AML-193 (cell line): ENCODE results near the gene HYCC2.
"Not testable (repeated sequence)": the region's sequence is repeated elsewhere in the genome, so short reads cannot be mapped to it uniquely, and the experiment has no call there.

ENCODE experiments used
- DNase-seq, 2 experiments: peaks; one replicate each; lab custom pipeline; 2025; lab: John Stamatoyannopoulos, UW

Gene HYCC2

GRCh38 chr2:201071479-201072200 is at the start of gene HYCC2, which contains the start of gene NDUFB3:
Gene HYCC2, minus strand, starts transcription at chr2:201071671. Its CDS starts 47,662 bp downstream, at chr2:201024009.
Gene NDUFB3, plus strand, starts transcription at chr2:201072001. Its CDS starts 6,882 bp downstream, at chr2:201078883.
- DNase-seq: peak; percentile 88

GRCh38 chr2:201118961-201119854 is 47.7 kb upstream of the HYCC2 start:
- DNase-seq: peak; percentile 27 to 54

- DNase-seq: peak; percentile 81 to 97
These were observed 46.9 kb upstream of the HYCC2 start for GRCh38 chr2:201118121-201118960.

DNA sequence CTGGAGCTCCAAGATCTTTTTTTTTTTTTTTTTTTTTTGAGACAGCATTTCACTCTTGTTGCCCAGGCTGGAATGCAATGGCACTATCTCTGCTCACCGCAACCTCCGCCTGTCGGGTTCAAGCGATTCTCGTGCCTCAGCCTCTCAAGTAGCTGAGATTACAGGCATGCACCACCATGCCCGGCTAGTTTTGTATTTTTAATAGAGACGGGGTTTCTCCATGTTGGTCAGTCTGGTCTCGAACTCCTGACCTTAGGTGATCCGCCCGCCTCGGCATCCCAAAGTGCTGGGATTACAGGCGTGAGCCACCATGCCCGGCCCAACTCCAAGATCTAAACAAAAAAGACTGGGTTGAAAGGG is 46.2 kb upstream of the HYCC2 start:
- DNase-seq: not testable (repeated sequence)

DNA sequence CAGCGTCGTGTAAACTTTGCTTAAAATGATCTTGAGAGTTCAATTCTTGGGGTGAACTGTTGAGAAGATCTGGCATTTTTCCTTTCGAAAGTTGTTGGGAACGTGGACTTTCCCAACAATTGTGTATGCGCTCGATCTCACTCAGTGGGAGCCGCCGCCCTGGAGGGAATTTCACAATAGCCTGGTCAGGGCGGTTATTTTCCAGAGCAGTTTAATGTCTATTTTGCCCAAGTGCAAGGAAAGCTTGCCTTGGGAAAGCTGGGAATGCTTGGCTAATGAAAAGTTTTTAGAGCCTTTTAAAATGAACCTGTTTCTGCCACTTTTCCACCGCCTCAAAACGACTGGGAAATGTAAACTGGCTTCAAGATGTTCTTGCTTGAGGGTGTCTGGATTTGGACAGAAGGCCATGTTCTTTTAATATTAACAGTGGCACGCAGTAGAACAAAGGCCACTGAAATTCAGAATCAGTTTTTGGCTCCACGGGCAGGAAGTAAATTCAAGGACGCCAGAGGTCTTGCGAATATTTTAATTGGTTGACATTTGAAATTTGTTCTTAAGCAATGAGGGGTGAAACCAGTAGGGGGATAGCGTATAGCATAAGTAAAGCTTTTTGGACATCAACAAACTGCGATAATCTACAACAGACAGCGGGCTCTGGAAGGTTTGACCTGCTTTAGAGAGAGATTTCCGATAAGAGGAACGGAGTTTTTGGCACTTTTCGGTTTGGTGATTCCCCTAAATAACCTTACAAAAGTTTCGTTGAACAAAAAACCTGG is 45.7 kb upstream of the HYCC2 start:
- DNase-seq: peak; percentile 78 to 84

DNA sequence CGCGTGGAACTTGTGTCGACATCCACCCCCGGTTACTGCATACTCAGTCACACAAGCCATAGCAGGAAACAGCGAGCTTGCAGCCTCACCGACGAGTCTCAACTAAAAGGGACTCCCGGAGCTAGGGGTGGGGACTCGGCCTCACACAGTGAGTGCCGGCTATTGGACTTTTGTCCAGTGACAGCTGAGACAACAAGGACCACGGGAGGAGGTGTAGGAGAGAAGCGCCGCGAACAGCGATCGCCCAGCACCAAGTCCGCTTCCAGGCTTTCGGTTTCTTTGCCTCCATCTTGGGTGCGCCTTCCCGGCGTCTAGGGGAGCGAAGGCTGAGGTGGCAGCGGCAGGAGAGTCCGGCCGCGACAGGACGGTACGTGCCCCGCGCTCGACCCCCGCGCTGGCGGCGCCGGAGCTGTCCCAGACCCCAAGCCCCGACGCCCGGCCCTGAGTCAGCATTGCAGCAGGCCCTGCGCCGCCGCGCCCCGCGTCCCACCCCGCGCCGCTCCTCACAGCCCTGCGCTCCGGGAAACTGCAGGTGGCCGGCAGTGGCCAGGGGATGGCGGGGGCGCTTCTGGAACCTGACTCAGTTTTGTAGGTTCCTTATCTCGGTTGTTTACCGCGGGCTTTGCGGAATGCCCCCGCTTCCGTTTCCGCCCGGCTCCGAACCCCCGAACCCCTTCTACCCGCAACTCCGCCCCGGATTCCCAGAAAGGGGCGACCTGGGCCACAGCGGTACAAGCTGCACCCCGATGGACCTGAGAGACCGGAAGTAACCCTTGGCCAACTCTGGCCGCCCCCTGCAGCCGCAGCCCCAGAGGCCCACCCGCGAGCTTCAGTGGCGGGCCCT is 44.9 kb upstream of the HYCC2 start, which contains the start of gene CFLAR:
Gene CFLAR, plus strand, starts transcription at position 50 of the 844 bp plus-strand sequence. CDS start 13,702 bp downstream, outside the sequence.
- DNase-seq: peak; percentile 70 to 82

DNA sequence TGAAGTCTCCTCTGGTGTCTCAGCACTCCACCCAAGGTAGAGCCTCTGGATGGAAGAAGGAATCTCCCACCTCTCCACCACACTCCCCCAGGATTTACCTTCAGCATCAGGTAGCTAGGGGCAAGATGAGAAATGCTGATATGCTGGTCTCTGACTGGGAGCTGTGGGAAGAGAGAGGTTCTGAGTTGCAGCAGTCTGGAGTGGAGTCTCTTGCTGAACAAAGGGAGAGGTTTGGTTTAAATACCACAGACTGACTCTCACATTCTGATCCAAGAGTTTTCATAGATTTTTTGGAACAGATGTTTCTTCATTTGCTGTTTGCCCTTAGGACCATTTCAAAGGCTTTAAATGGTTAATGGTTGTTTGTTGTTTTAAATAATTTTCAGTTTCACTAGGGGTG is 43.4 kb upstream of the HYCC2 start:
- DNase-seq: no peak

- no peak for DNase-seq
These were observed 42.9 kb upstream of the HYCC2 start for GRCh38 chr2:201114350-201114749.

- DNase-seq: no peak
These were observed 39.6 kb upstream of the HYCC2 start for GRCh38 chr2:201111096-201111495.

- DNase-seq: no peak
These were observed 39.1 kb upstream of the HYCC2 start for GRCh38 chr2:201110615-201111014.

DNA sequence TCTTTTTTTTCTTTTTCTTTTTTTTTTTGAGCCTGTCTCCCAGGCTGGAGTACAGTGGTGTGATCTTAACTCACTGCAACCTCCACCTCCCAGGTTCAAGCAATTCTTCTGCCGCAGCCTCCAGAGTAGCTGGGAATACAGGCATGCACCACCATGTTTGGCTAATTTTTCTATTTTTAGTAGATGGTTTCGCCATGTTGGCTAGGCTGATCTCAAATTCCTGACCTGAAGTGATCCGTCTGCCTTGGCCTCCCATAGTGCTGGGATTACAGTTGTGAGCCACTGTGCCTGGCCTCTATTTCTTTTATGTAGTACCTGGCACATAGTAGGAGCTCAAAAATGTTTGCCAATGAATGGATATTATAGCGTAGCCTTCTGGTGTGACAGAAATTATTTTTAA is 37.7 kb upstream of the HYCC2 start:
- no peak for DNase-seq

GRCh38 chr2:201108341-201108740 is 36.9 kb upstream of the HYCC2 start:
- no peak for DNase-seq

DNA sequence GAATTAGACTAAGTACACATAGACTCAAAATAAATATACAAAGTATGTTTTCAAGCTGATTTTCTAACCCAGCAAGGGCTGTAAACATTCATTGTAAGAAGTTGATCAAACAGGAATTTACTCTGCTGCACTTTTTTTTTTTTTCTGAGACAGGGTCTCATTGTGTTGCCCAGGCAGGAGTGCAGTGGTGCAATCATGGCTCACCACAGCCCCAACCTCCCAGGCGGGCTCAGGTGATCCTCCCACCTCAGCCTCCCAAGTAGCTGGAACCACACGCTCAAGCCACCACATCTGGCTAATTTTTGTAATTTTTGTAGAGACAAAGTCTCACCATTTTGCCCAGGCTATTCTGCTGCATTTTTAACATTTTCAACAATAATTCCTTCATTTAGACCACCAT is 36.2 kb upstream of the HYCC2 start:
- DNase-seq: no peak

- DNase-seq: no peak
These were observed 34.3 kb upstream of the HYCC2 start for GRCh38 chr2:201105759-201106158.

- no peak for DNase-seq
These were observed 29.0 kb upstream of the HYCC2 start for GRCh38 chr2:201100497-201100896.

DNA sequence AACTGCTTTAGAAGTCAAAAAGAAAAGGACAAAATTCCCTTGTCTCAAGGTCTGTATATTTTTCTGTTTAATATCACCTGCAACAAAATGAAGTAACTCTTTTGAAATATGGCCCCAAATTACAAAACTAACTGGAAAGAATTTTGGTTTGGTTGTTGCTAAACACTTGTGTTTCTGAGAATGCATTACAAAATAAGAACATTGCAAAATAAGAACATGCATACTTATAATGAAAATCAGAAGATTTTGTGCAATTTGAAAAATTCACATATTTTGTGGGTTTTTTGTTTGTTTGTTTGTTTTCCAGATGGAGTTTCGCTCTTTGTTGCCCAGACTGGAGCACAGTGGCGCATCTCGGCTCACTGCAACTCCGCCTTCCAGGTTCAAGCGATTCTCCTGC is 22.1 kb upstream of the HYCC2 start:
- peak; percentile 91 for DNase-seq

- no peak for DNase-seq
These were observed 19.1 kb upstream of the HYCC2 start for GRCh38 chr2:201090574-201090973.

DNA sequence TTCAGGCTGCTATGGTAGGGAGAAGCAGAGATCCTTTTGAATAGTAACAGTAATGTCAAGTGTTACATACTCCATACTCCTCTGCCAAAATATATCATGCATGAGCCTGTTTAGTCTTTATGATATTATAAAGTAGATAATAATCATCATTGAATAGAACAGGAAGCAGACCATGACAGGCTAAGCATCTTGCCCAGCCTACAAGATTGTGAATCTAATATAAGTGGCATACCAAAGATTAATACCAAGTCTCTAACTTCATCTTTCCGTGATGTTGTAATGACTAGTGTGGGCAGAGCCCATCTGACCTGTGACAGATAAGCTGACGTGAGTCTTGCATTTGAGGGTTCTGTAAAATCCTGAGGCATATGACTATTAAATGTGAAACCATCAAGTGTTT is 13.4 kb upstream of the HYCC2 start:
- DNase-seq: no peak

- DNase-seq: no peak
These were observed 3.5 kb upstream of the HYCC2 start for GRCh38 chr2:201074996-201075395.

- no peak for DNase-seq
These were observed 1.6 kb upstream of the HYCC2 start for GRCh38 chr2:201073071-201073470.
